Endodermal cell (in vitro differentiated cells): Measurements from ENCODE around the gene AOPEP. TPM values are rescaled to one million over a fixed set of nuclear protein-coding genes. Genes with fewer than 3 reads are reported as not detected.

Experiments
- DNase-seq: peaks from one replicate; pipeline ENCODE4 v3.0.0-alpha.2; 2017
- H3K27ac ChIP-seq: 2 replicates; pipeline ENCODE4 v1.5.1; 2013; ENCODE audit warnings: mild to moderate bottlenecking, low read depth, low read length, moderate library complexity
- H3K27me3 ChIP-seq: 2 replicates; pipeline ENCODE4 v1.6.1; 2013; ENCODE audit warnings: mild to moderate bottlenecking, low read length, moderate library complexity; ENCODE audit not compliant: insufficient read depth, control insufficient read depth, poor library complexity, severe bottlenecking
- H3K36me3 ChIP-seq: 2 replicates; pipeline ENCODE4 v1.7.0; 2013; ENCODE audit warnings: mild to moderate bottlenecking, low read length, moderate library complexity; ENCODE audit not compliant: control insufficient read depth, insufficient read depth
- H3K4me1 ChIP-seq: one replicate; pipeline ENCODE4 v1.7.0; 2013; ENCODE audit warnings: low read length; ENCODE audit not compliant: control insufficient read depth, insufficient read depth
- H3K4me3 ChIP-seq: 2 replicates; pipeline ENCODE4 v1.5.1; 2013; ENCODE audit warnings: mild to moderate bottlenecking, low read length, moderate library complexity
- H3K9ac ChIP-seq: 2 replicates; pipeline ENCODE4 v1.6.1; 2013; ENCODE audit warnings: mild to moderate bottlenecking, low read length, moderate library complexity; ENCODE audit not compliant: poor library complexity, severe bottlenecking; ENCODE audit errors: extremely low read depth
- H3K9me3 ChIP-seq: 2 replicates; pipeline ENCODE4 v1.6.1; 2013; ENCODE audit warnings: mild to moderate bottlenecking, low read length, moderate library complexity; ENCODE audit not compliant: control insufficient read depth
- H3K27ac Mint-ChIP-seq: 2 replicates; pipeline ENCODE4 v1.8.0; 2020; ENCODE audit warnings: mixed read lengths
- H3K27me3 Mint-ChIP-seq: 2 replicates; pipeline ENCODE4 v1.8.0; 2021; ENCODE audit warnings: mild to moderate bottlenecking, mixed read lengths; ENCODE audit not compliant: insufficient read depth
- H3K36me3 Mint-ChIP-seq: 2 replicates; pipeline ENCODE4 v1.8.0; 2020; ENCODE audit warnings: low read depth, mixed read lengths
- H3K4me1 Mint-ChIP-seq: 2 replicates; pipeline ENCODE4 v1.8.0; 2020; ENCODE audit warnings: mixed read lengths
- H3K4me3 Mint-ChIP-seq: 2 replicates; pipeline ENCODE4 v1.8.0; 2020; ENCODE audit warnings: mild to moderate bottlenecking, moderate library complexity, mixed read lengths
- H3K9me3 Mint-ChIP-seq: 2 replicates; pipeline ENCODE4 v1.8.0; 2020; ENCODE audit warnings: mild to moderate bottlenecking, mixed read lengths
- WGBS, 2 experiments: methylation state at CpG; one replicate each; pipeline versions ENCODE4 v1.1.5 to v1.1.7; 2013; ENCODE audit warnings: missing lambda C conversion rate in 2 of 2, mixed read lengths in 1 of 2; ENCODE audit not compliant: insufficient coverage in 1 of 2, insufficient read length in 1 of 2; 5-methylcytosine and 5-hydroxymethylcytosine counted together
- total RNA-seq, 2 donors: library from RNA; stranded (reverse); fragmentation: NEBNext Ultra II Directional in 1 of 2; extraction: Animal tissue kit (Norgen Biotek cat#: 25700) in 1 of 2; gene quantifications; 2 replicates in 1 of 2; 3 replicates in 1 of 2; pipeline ENCODE4 v1.2.1, GENCODE V29; 2021
- TF ChIP-seq, protein P1 (sequence below): fragments of 200-600 bp; sonication (generic); conservative IDR thresholded peaks from 2 replicates; pipeline ENCODE4 v1.5.0; 2021; ENCODE audit warnings: antibody characterized with exemption, mild to moderate bottlenecking

Gene AOPEP
- total RNA-seq, 2 donors from 2014 or later: 23.4 to 33.7 TPM

- H3K9ac ChIP-seq: no peak overlapping the region
- H3K36me3 Mint-ChIP-seq: no peaks in the 10 kb centered on the region
- H3K9me3 ChIP-seq: peaks cover 6% of the 10 kb centered on the region
- H3K27me3 ChIP-seq: no peaks in the 10 kb centered on the region
- TF ChIP-seq, protein P1, sequence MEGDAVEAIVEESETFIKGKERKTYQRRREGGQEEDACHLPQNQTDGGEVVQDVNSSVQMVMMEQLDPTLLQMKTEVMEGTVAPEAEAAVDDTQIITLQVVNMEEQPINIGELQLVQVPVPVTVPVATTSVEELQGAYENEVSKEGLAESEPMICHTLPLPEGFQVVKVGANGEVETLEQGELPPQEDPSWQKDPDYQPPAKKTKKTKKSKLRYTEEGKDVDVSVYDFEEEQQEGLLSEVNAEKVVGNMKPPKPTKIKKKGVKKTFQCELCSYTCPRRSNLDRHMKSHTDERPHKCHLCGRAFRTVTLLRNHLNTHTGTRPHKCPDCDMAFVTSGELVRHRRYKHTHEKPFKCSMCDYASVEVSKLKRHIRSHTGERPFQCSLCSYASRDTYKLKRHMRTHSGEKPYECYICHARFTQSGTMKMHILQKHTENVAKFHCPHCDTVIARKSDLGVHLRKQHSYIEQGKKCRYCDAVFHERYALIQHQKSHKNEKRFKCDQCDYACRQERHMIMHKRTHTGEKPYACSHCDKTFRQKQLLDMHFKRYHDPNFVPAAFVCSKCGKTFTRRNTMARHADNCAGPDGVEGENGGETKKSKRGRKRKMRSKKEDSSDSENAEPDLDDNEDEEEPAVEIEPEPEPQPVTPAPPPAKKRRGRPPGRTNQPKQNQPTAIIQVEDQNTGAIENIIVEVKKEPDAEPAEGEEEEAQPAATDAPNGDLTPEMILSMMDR: no peak
- 82 to 100% methylated on average over 2 to 9 of the region's 9 CpGs for WGBS, 2 experiments
- H3K4me1 ChIP-seq: peaks cover 23% of the 10 kb centered on the region
- H3K4me3 ChIP-seq: no peak overlapping the region
- no peaks in the 10 kb centered on the region for H3K9me3 Mint-ChIP-seq
- H3K4me1 Mint-ChIP-seq: peaks cover 51% of the 10 kb centered on the region
- peak; percentile 5 for DNase-seq
- H3K27ac Mint-ChIP-seq: no peak overlapping the region
- H3K27ac ChIP-seq: no peak overlapping the region
- H3K4me3 Mint-ChIP-seq: no peak overlapping the region
- H3K27me3 Mint-ChIP-seq: no peaks in the 10 kb centered on the region
- no peaks in the 10 kb centered on the region for H3K36me3 ChIP-seq
These were observed 182.2 kb downstream of the AOPEP start for GRCh38 chr9:94908583-94909249.

- H3K9me3 ChIP-seq: peaks cover 6% of the 10 kb centered on the region
- TF ChIP-seq, protein P1: no peak
- 95 to 97% methylated on average over 5 to 12 of the region's 12 CpGs for WGBS, 2 experiments
- no peak for DNase-seq
- Mint-ChIP-seq H3K4me1 (peaks cover 56% of the 10 kb centered on the region), H3K4me3 (no peak overlapping the region), H3K9me3 (no peaks in the 10 kb centered on the region), H3K36me3 (no peaks in the 10 kb centered on the region), H3K27ac (peak overlapping the region; percentile 45), H3K27me3 (no peaks in the 10 kb centered on the region)
- H3K27ac ChIP-seq: no peak overlapping the region
- no peak overlapping the region for H3K4me3 ChIP-seq
- H3K36me3 ChIP-seq: no peaks in the 10 kb centered on the region
- no peak overlapping the region for H3K9ac ChIP-seq
- peaks cover 24% of the 10 kb centered on the region for H3K4me1 ChIP-seq
- no peaks in the 10 kb centered on the region for H3K27me3 ChIP-seq
These were observed 182.9 kb downstream of the AOPEP start for GRCh38 chr9:94909250-94909894.

GRCh38 chr9:94909965-94910730, 183.6 kb downstream of the AOPEP start:
- 93 to 95% methylated on average over 19 to 20 of the region's 20 CpGs for WGBS, 2 experiments
- no peak overlapping the region for H3K9ac ChIP-seq
- Mint-ChIP-seq H3K4me3 (no peak overlapping the region), H3K4me1 (peaks cover 58% of the 10 kb centered on the region), H3K27me3 (no peaks in the 10 kb centered on the region), H3K36me3 (no peaks in the 10 kb centered on the region), H3K27ac (peak overlapping the region; percentile 45), H3K9me3 (no peaks in the 10 kb centered on the region)
- no peak overlapping the region for H3K4me3 ChIP-seq
- no peak for DNase-seq
- peaks cover 6% of the 10 kb centered on the region for H3K9me3 ChIP-seq
- H3K27me3 ChIP-seq: no peaks in the 10 kb centered on the region
- peaks cover 24% of the 10 kb centered on the region for H3K4me1 ChIP-seq
- no peak overlapping the region for H3K27ac ChIP-seq
- TF ChIP-seq, protein P1: no peak
- H3K36me3 ChIP-seq: no peaks in the 10 kb centered on the region
